CD14-positive monocyte (primary cell): ENCODE data around the gene CFTR. TPM values are rescaled to one million over a fixed set of nuclear protein-coding genes. Genes with fewer than 3 reads are reported as not detected.

Experiments
- DNase-seq, 3 donors: peaks; one replicate each; pipeline ENCODE4 v3.0.0-alpha.2; 2011 to 2022
- H2AFZ ChIP-seq: 2 replicates; pipeline ENCODE4 v1.6.0; 2012; ENCODE audit warnings: mild to moderate bottlenecking, low read depth, low read length, inconsistent platforms; ENCODE audit not compliant: insufficient read depth, poor library complexity, severe bottlenecking
- H3K27ac ChIP-seq, 2 donors: 1 replicate in 1 of 2; 2 replicates in 1 of 2; pipeline ENCODE4 v1.5.1; 2012 to 2013; ENCODE audit warnings: low read length in 2 of 2, control low read depth in 1 of 2, inconsistent platforms in 1 of 2, low read depth in 1 of 2, mild to moderate bottlenecking in 1 of 2
- H3K27me3 ChIP-seq, 2 donors: one replicate each; pipeline versions ENCODE4 v1.6.0 to v1.6.1; 2011 to 2013; ENCODE audit warnings: low read length in 2 of 2; ENCODE audit not compliant: control insufficient read depth in 2 of 2, insufficient read depth in 2 of 2
- H3K36me3 ChIP-seq, 2 donors: replicated peaks in 1 of 2; 1 replicate in 1 of 2; 2 replicates in 1 of 2; pipeline versions ENCODE4 v1.5.1 to v1.6.1; 2012 to 2013; ENCODE audit warnings: low read length in 2 of 2, control low read depth in 1 of 2, inconsistent platforms in 1 of 2, mild to moderate bottlenecking in 1 of 2; ENCODE audit not compliant: insufficient read depth in 2 of 2, control insufficient read depth in 1 of 2
- H3K4me1 ChIP-seq, 2 donors: 1 replicate in 1 of 2; 2 replicates in 1 of 2; pipeline versions ENCODE4 v1.5.1 to v1.6.1; 2012 to 2013; ENCODE audit warnings: low read length in 2 of 2, control low read depth in 1 of 2, inconsistent platforms in 1 of 2, mild to moderate bottlenecking in 1 of 2, moderate library complexity in 1 of 2; ENCODE audit not compliant: insufficient read depth in 2 of 2, control insufficient read depth in 1 of 2
- H3K4me2 ChIP-seq: replicated peaks from 2 replicates; pipeline ENCODE3; 2012; ENCODE audit warnings: low read length, moderate library complexity, mild to moderate bottlenecking; ENCODE audit not compliant: poor library complexity, severe bottlenecking; ENCODE audit errors: extremely low read depth
- H3K4me3 ChIP-seq, 3 experiments: fragments of 200-600 bp in 1 of 3; sonication (generic) in 1 of 3; replicated peaks in 1 of 3; 1 replicate in 2 of 3; 2 replicates in 1 of 3; pipeline ENCODE4 v1.5.1; 2011 to 2013; ENCODE audit warnings: low read length in 3 of 3, mild to moderate bottlenecking in 3 of 3, control low read depth in 2 of 3, low read depth in 2 of 3, inconsistent platforms in 1 of 3, moderate library complexity in 1 of 3
- H3K79me2 ChIP-seq: 2 replicates; pipeline ENCODE4 v1.6.0; 2012; ENCODE audit warnings: mild to moderate bottlenecking, control low read depth, inconsistent platforms, low read length, moderate library complexity; ENCODE audit not compliant: insufficient read depth
- H3K9ac ChIP-seq: 2 replicates; pipeline ENCODE4 v1.6.0; 2017; ENCODE audit warnings: low read length, mild to moderate bottlenecking; ENCODE audit not compliant: insufficient read depth, poor library complexity, severe bottlenecking
- H3K9me3 ChIP-seq, 2 donors: replicated peaks in 1 of 2; 1 replicate in 1 of 2; 2 replicates in 1 of 2; pipeline versions ENCODE4 v1.5.1 to v1.6.1; 2012 to 2013; ENCODE audit warnings: low read length in 2 of 2, control low read depth in 1 of 2; ENCODE audit not compliant: control insufficient read depth in 1 of 2, insufficient read depth in 1 of 2
- H4K20me1 ChIP-seq: 2 replicates; pipeline ENCODE4 v1.6.0; 2012; ENCODE audit warnings: mild to moderate bottlenecking, low read length, control low read depth, moderate library complexity; ENCODE audit not compliant: insufficient read depth
- H3K27ac Mint-ChIP-seq, 7 donors: one replicate each; pipeline ENCODE4 v1.8.0; 2020; ENCODE audit warnings: mild to moderate bottlenecking in 7 of 7, mixed read lengths in 7 of 7, moderate library complexity in 6 of 7, inconsistent platforms in 2 of 7
- H3K27me3 Mint-ChIP-seq, 3 donors: one replicate each; pipeline ENCODE4 v1.8.0; 2021 to 2022; ENCODE audit warnings: low read depth in 3 of 3, mild to moderate bottlenecking in 3 of 3, mixed read lengths in 3 of 3, moderate library complexity in 3 of 3, inconsistent platforms in 1 of 3
- H3K36me3 Mint-ChIP-seq, 2 donors: one replicate each; pipeline ENCODE4 v1.8.0; 2020; ENCODE audit warnings: mixed read lengths in 2 of 2, inconsistent platforms in 1 of 2, mild to moderate bottlenecking in 1 of 2
- H3K4me1 Mint-ChIP-seq: one replicate; pipeline ENCODE4 v1.8.0; 2020; ENCODE audit warnings: mild to moderate bottlenecking, mixed read lengths
- H3K4me3 Mint-ChIP-seq, 2 donors: one replicate each; pipeline ENCODE4 v1.8.0; 2020; ENCODE audit warnings: mild to moderate bottlenecking in 2 of 2, mixed read lengths in 2 of 2, moderate library complexity in 1 of 2
- H3K9me3 Mint-ChIP-seq, 7 donors: one replicate each; pipeline ENCODE4 v1.8.0; 2020 to 2022; ENCODE audit warnings: mixed read lengths in 7 of 7, mild to moderate bottlenecking in 6 of 7, moderate library complexity in 6 of 7, inconsistent platforms in 2 of 7
- WGBS: methylation state at CpG from one replicate; pipeline ENCODE4 v1.1.5; 2013; ENCODE audit warnings: missing lambda C conversion rate; ENCODE audit not compliant: insufficient coverage; 5-methylcytosine and 5-hydroxymethylcytosine counted together
- intact Hi-C, 2 donors: fragments of 100-400 bp; cut with micrococcal nuclease; formaldehyde crosslinking; loops; one replicate each; pipeline versions ENCODE4 v1.15.0 to v1.15.1; 2023
- polyA plus RNA-seq, 3 donors: library from polyadenylated mRNA; depleted of rRNA in 1 of 3; unstranded in 2 of 3; stranded (reverse) in 1 of 3; fragments of 300-500 nt in 2 of 3; fragments of >200 nt in 1 of 3; fragmentation: Illumina TruSeq in 2 of 3; gene quantifications; 1 replicate in 2 of 3; 2 replicates in 1 of 3; pipeline ENCODE4 v1.2.3, GENCODE V29; 2012 to 2021
- TF ChIP-seq, protein P1 (sequence below): fragments of 200-600 bp; IDR thresholded peaks from one replicate; pipeline ENCODE4 v1.8.0; 2022; ENCODE audit warnings: antibody characterized with exemption, mild to moderate bottlenecking

The CFTR gene
- polyA plus RNA-seq, 3 donors: not detected

GRCh38 chr7:117600911-117601310, 121.1 kb downstream of the CFTR start:
- intact Hi-C loops: no loop called here
- H3K9ac ChIP-seq: no peak overlapping the region
- no peaks in the 10 kb centered on the region for H3K36me3 ChIP-seq
- H3K27ac Mint-ChIP-seq: no peak overlapping the region
- H3K4me1 ChIP-seq: no peaks in the 10 kb centered on the region
- TF ChIP-seq, protein P1, sequence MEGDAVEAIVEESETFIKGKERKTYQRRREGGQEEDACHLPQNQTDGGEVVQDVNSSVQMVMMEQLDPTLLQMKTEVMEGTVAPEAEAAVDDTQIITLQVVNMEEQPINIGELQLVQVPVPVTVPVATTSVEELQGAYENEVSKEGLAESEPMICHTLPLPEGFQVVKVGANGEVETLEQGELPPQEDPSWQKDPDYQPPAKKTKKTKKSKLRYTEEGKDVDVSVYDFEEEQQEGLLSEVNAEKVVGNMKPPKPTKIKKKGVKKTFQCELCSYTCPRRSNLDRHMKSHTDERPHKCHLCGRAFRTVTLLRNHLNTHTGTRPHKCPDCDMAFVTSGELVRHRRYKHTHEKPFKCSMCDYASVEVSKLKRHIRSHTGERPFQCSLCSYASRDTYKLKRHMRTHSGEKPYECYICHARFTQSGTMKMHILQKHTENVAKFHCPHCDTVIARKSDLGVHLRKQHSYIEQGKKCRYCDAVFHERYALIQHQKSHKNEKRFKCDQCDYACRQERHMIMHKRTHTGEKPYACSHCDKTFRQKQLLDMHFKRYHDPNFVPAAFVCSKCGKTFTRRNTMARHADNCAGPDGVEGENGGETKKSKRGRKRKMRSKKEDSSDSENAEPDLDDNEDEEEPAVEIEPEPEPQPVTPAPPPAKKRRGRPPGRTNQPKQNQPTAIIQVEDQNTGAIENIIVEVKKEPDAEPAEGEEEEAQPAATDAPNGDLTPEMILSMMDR: no peak
- no peaks in the 10 kb centered on the region for H3K27me3 ChIP-seq
- no peaks in the 10 kb centered on the region for H3K36me3 Mint-ChIP-seq
- H3K9me3 ChIP-seq: peaks cover 0 to 3% of the 10 kb centered on the region in 2 donors
- H2AFZ ChIP-seq: no peak overlapping the region
- H3K79me2 ChIP-seq: no peaks in the 10 kb centered on the region
- no peak overlapping the region for H3K4me3 Mint-ChIP-seq
- DNase-seq: no peak
- no CpG with 5 or more reads among the region's 2 CpGs for WGBS
- H3K27me3 Mint-ChIP-seq: peaks cover 0 to 1% (median 0%) of the 10 kb centered on the region in 3 donors
- H4K20me1 ChIP-seq: no peaks in the 10 kb centered on the region
- H3K27ac ChIP-seq: no peak overlapping the region
- no peak overlapping the region for H3K4me3 ChIP-seq
- H3K4me1 Mint-ChIP-seq: no peaks in the 10 kb centered on the region
- no peak overlapping the region for H3K4me2 ChIP-seq
- H3K9me3 Mint-ChIP-seq: peaks cover 0 to 4% (median 0%) of the 10 kb centered on the region in 7 donors

GRCh38 chr7:117603627-117604026, 123.8 kb downstream of the CFTR start:
- H3K27ac ChIP-seq: no peak overlapping the region
- H3K36me3 ChIP-seq: no peaks in the 10 kb centered on the region
- no peak overlapping the region for H3K27ac Mint-ChIP-seq
- WGBS: no CpG with 5 or more reads among the region's 4 CpGs
- no peak overlapping the region for H3K4me3 ChIP-seq
- H3K9me3 Mint-ChIP-seq: no peaks in the 10 kb centered on the region
- H3K9ac ChIP-seq: no peak overlapping the region
- H3K9me3 ChIP-seq: no peaks in the 10 kb centered on the region
- H3K4me3 Mint-ChIP-seq: no peak overlapping the region
- no peaks in the 10 kb centered on the region for H3K4me1 ChIP-seq
- no peaks in the 10 kb centered on the region for H3K36me3 Mint-ChIP-seq
- no peaks in the 10 kb centered on the region for H3K4me1 Mint-ChIP-seq
- H3K27me3 Mint-ChIP-seq: peaks cover 0 to 3% (median 0%) of the 10 kb centered on the region in 3 donors
- TF ChIP-seq, protein P1: no peak
- H3K27me3 ChIP-seq: no peaks in the 10 kb centered on the region
- intact Hi-C loops: no loop called here
- no peak for DNase-seq
- no peak overlapping the region for H2AFZ ChIP-seq
- no peaks in the 10 kb centered on the region for H4K20me1 ChIP-seq
- H3K4me2 ChIP-seq: no peak overlapping the region
- no peaks in the 10 kb centered on the region for H3K79me2 ChIP-seq
